Mesenchymal stem cell (in vitro differentiated cells and primary cell): ENCODE results near the gene EIF1AX.
"Not testable (repeated sequence)": the region's sequence is repeated elsewhere in the genome, so short reads cannot be mapped to it uniquely, and the experiment has no call there.

Source experiments
- DNase-seq: peaks from one replicate; pipeline ENCODE4 v3.0.0-alpha.2; 2013
- H2AFZ ChIP-seq: one replicate; pipeline ENCODE4 v1.6.1; 2013; ENCODE audit warnings: low read depth, mild to moderate bottlenecking, control low read depth, inconsistent platforms, low read length, moderate library complexity
- H2AK5ac ChIP-seq: 2 replicates; pipeline ENCODE4 v1.6.1; 2013; ENCODE audit warnings: low read length, moderate library complexity, mild to moderate bottlenecking, inconsistent platforms; ENCODE audit not compliant: severe bottlenecking
- H2BK120ac ChIP-seq: one replicate; pipeline ENCODE4 v1.6.1; 2013; ENCODE audit warnings: low read depth, mild to moderate bottlenecking, inconsistent platforms, low read length, moderate library complexity
- H2BK12ac ChIP-seq, 2 experiments: one replicate each; pipeline ENCODE4 v1.6.1; 2013; ENCODE audit warnings: inconsistent platforms in 2 of 2, low read length in 2 of 2, mild to moderate bottlenecking in 2 of 2, moderate library complexity in 2 of 2, control low read depth in 1 of 2
- H2BK15ac ChIP-seq: one replicate; pipeline ENCODE4 v1.6.1; 2013; ENCODE audit warnings: mild to moderate bottlenecking, low read depth, inconsistent platforms; ENCODE audit not compliant: poor library complexity, severe bottlenecking
- H2BK5ac ChIP-seq: 2 replicates; pipeline ENCODE4 v1.6.1; 2013; ENCODE audit warnings: low read depth, mild to moderate bottlenecking, low read length, control low read depth, inconsistent platforms; ENCODE audit not compliant: poor library complexity, severe bottlenecking
- H3K14ac ChIP-seq, 2 experiments: one replicate each; pipeline ENCODE4 v1.6.1; 2013; ENCODE audit warnings: inconsistent platforms in 2 of 2, low read length in 2 of 2, control low read depth in 1 of 2, mild to moderate bottlenecking in 1 of 2, moderate library complexity in 1 of 2
- H3K18ac ChIP-seq, 2 experiments: one replicate each; pipeline ENCODE4 v1.6.1; 2013; ENCODE audit warnings: inconsistent platforms in 2 of 2, low read length in 2 of 2, control low read depth in 1 of 2, low read depth in 1 of 2, mild to moderate bottlenecking in 1 of 2
- H3K23ac ChIP-seq, 2 experiments: one replicate each; pipeline ENCODE4 v1.6.1; 2013; ENCODE audit warnings: inconsistent platforms in 2 of 2, low read length in 2 of 2, mild to moderate bottlenecking in 2 of 2, moderate library complexity in 2 of 2, control low read depth in 1 of 2
- H3K27ac ChIP-seq: 2 replicates; pipeline ENCODE4 v1.5.1; 2013; ENCODE audit warnings: mild to moderate bottlenecking, moderate library complexity, low read length, control low read depth, inconsistent platforms; ENCODE audit not compliant: poor library complexity, severe bottlenecking
- H3K27me3 ChIP-seq, 2 experiments: 2 replicates each; pipeline versions ENCODE4 v1.6.1 to v1.7.0; 2013; ENCODE audit warnings: low read length in 2 of 2, mild to moderate bottlenecking in 2 of 2, moderate library complexity in 2 of 2, control low read depth in 1 of 2, inconsistent platforms in 1 of 2; ENCODE audit not compliant: control insufficient read depth in 1 of 2, insufficient read depth in 1 of 2
- H3K36me3 ChIP-seq, 2 experiments: 2 replicates each; pipeline versions ENCODE4 v1.6.1 to v1.7.0; 2013; ENCODE audit warnings: low read length in 2 of 2, control low read depth in 1 of 2, inconsistent platforms in 1 of 2, low read depth in 1 of 2, mild to moderate bottlenecking in 1 of 2; ENCODE audit not compliant: insufficient read depth in 2 of 2, control insufficient read depth in 1 of 2
- H3K4ac ChIP-seq, 2 experiments: one replicate each; pipeline ENCODE4 v1.6.1; 2013; ENCODE audit warnings: inconsistent platforms in 2 of 2, low read length in 2 of 2, mild to moderate bottlenecking in 2 of 2, moderate library complexity in 2 of 2, control low read depth in 1 of 2, low read depth in 1 of 2
- H3K4me1 ChIP-seq: 2 replicates; pipeline ENCODE4 v1.6.1; 2013; ENCODE audit warnings: low read depth, low read length, control low read depth; ENCODE audit not compliant: control insufficient read depth, insufficient read depth
- H3K4me2 ChIP-seq: 2 replicates; pipeline ENCODE4 v1.6.1; 2013; ENCODE audit warnings: low read length, mild to moderate bottlenecking, inconsistent platforms; ENCODE audit not compliant: poor library complexity, severe bottlenecking
- H3K4me3 ChIP-seq, 2 experiments: 2 replicates each; pipeline versions ENCODE4 v1.5.1 to v1.7.0; 2013; ENCODE audit warnings: low read length in 2 of 2, mild to moderate bottlenecking in 2 of 2, control low read depth in 1 of 2, low read depth in 1 of 2; ENCODE audit not compliant: insufficient read depth in 1 of 2
- H3K79me1 ChIP-seq: replicated peaks from 2 replicates; pipeline ENCODE4 v1.6.1; 2013; ENCODE audit warnings: mild to moderate bottlenecking, control low read depth, low read length, inconsistent platforms; ENCODE audit not compliant: poor library complexity, severe bottlenecking
- H3K9ac ChIP-seq: 2 replicates; pipeline ENCODE4 v1.7.0; 2013; ENCODE audit warnings: mild to moderate bottlenecking, low read length, moderate library complexity
- H3K9me3 ChIP-seq: 2 replicates; pipeline ENCODE4 v1.7.0; 2013; ENCODE audit warnings: mild to moderate bottlenecking, low read length; ENCODE audit not compliant: control insufficient read depth
- H4K8ac ChIP-seq: one replicate; pipeline ENCODE4 v1.6.1; 2013; ENCODE audit warnings: inconsistent platforms, mild to moderate bottlenecking, low read length, moderate library complexity
- H4K91ac ChIP-seq: one replicate; pipeline ENCODE4 v1.6.1; 2013; ENCODE audit warnings: mild to moderate bottlenecking, low read length, inconsistent platforms
- WGBS: methylation state at CpG from one replicate; pipeline ENCODE4 v1.1.7; 2013; ENCODE audit warnings: mixed read lengths; 5-methylcytosine and 5-hydroxymethylcytosine counted together

The EIF1AX gene

DNA sequence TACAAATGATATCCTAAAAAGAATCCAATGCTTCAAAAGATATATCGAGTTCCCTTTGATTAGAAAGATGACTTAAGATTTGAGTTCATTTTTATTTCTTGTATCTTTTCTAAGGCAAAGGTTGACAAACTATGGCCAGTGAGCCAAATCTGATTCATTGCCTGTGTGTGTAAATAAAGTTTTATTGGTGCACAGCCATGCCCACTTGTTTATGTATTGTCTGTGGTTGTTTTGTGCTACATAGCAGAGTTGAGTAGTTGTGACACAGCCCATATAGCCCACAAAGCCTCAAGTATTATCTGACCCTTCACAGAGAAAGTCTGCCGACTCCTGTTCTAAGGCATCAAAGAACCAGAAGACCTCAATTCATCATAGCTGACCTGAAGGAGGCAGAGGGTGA lies 32.2 kb upstream of the EIF1AX start:
- no peak overlapping the region for H2BK15ac ChIP-seq
- H2BK12ac ChIP-seq: no peak overlapping the region
- no peak overlapping the region for H2AK5ac ChIP-seq
- H3K36me3 ChIP-seq: peaks cover 3 to 78% of the 10 kb centered on the region in 2 experiments
- no peak overlapping the region for H3K9ac ChIP-seq
- 100% methylated on average over 1 of the region's 2 CpGs for WGBS
- H2BK120ac ChIP-seq: no peak overlapping the region
- no peak overlapping the region for H3K14ac ChIP-seq
- H2BK5ac ChIP-seq: no peak overlapping the region
- no peak overlapping the region for H3K4ac ChIP-seq
- H3K18ac ChIP-seq: no peak overlapping the region
- H3K23ac ChIP-seq: no peak overlapping the region
- no peaks in the 10 kb centered on the region for H3K4me1 ChIP-seq
- H2AFZ ChIP-seq: no peak overlapping the region
- no peaks in the 10 kb centered on the region for H3K9me3 ChIP-seq
- H3K4me3 ChIP-seq: no peak overlapping the region
- H3K27ac ChIP-seq: no peak overlapping the region
- no peak for DNase-seq
- no peaks in the 10 kb centered on the region for H3K79me1 ChIP-seq
- H4K91ac ChIP-seq: no peak overlapping the region
- H3K27me3 ChIP-seq: peaks cover 0 to 17% of the 10 kb centered on the region in 2 experiments
- no peak overlapping the region for H3K4me2 ChIP-seq
- no peak overlapping the region for H4K8ac ChIP-seq

DNA sequence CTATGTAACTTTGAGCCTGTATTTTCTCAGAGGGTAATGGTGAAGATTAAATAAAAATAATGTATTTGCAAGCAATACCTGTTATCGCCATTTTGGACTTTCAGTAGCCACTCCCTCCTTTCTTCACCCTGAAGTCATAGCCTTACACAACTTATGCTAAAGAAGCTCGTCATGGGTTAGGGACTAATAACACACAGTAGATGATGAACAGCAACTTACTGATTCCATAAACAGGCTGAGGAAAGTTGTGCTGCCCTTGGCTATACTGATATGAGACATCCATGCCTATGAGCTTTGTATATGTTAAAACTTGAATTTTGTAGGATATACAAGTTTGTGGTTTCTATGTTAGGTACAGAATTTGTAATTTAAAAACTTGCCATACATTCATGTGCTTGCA lies 31.7 kb upstream of the EIF1AX start:
- no peak overlapping the region for H4K8ac ChIP-seq
- H4K91ac ChIP-seq: no peak overlapping the region
- no peak overlapping the region for H2BK12ac ChIP-seq
- H3K27ac ChIP-seq: no peak overlapping the region
- H3K4ac ChIP-seq: no peak overlapping the region
- no peak overlapping the region for H2AFZ ChIP-seq
- H2BK5ac ChIP-seq: no peak overlapping the region
- no peaks in the 10 kb centered on the region for H3K79me1 ChIP-seq
- H3K23ac ChIP-seq: no peak overlapping the region
- H3K18ac ChIP-seq: no peak overlapping the region
- no peak for DNase-seq
- H3K4me1 ChIP-seq: no peaks in the 10 kb centered on the region
- H3K4me3 ChIP-seq: no peak overlapping the region
- H2BK120ac ChIP-seq: no peak overlapping the region
- H3K36me3 ChIP-seq: peaks cover 3 to 82% of the 10 kb centered on the region in 2 experiments
- H2AK5ac ChIP-seq: no peak overlapping the region
- no peak overlapping the region for H2BK15ac ChIP-seq
- no peak overlapping the region for H3K9ac ChIP-seq
- 100% methylated on average over 1 of the region's 2 CpGs for WGBS
- H3K9me3 ChIP-seq: no peaks in the 10 kb centered on the region
- no peak overlapping the region for H3K14ac ChIP-seq
- H3K27me3 ChIP-seq: peaks cover 0 to 17% of the 10 kb centered on the region in 2 experiments
- H3K4me2 ChIP-seq: no peak overlapping the region

DNA sequence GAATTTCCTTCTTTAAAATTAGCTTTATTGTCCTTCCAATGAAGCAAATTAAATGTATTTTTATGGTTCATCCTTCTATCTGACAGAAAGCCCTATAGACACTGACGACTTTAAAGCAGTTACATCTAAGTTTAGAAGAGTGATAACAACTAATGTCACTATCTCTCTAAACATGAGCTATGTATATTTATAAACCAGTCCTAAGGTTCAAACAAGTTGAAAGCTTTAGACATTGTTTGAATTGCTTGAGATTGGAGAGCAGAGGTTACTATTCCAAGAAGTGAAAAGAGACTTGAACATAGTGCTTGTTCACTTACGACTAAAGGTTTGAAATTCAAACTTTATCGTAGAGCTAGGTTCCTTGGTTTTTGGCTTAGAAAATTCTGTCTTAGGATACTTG lies 30.2 kb upstream of the EIF1AX start:
- Histone ChIP-seq H3K4me3 (no peak overlapping the region), H3K27me3 (peaks cover 0 to 17% of the 10 kb centered on the region in 2 experiments), H3K9me3 (no peaks in the 10 kb centered on the region), H2AK5ac (no peak overlapping the region), H3K79me1 (no peaks in the 10 kb centered on the region), H3K4me1 (no peaks in the 10 kb centered on the region), H3K23ac (no peak overlapping the region), H4K8ac (no peak overlapping the region), H4K91ac (no peak overlapping the region), H3K9ac (no peak overlapping the region), H2BK120ac (no peak overlapping the region), H3K27ac (no peak overlapping the region), H3K18ac (no peak overlapping the region), H3K4me2 (no peak overlapping the region), H2AFZ (no peak overlapping the region), H2BK15ac (no peak overlapping the region), H3K4ac (no peak overlapping the region), H3K14ac (no peak overlapping the region), H3K36me3 (peaks cover 3 to 83% of the 10 kb centered on the region in 2 experiments), H2BK5ac (no peak overlapping the region), H2BK12ac (no peak overlapping the region)
- WGBS: 100% methylated on average over 2 of the region's 3 CpGs
- no peak for DNase-seq

DNA sequence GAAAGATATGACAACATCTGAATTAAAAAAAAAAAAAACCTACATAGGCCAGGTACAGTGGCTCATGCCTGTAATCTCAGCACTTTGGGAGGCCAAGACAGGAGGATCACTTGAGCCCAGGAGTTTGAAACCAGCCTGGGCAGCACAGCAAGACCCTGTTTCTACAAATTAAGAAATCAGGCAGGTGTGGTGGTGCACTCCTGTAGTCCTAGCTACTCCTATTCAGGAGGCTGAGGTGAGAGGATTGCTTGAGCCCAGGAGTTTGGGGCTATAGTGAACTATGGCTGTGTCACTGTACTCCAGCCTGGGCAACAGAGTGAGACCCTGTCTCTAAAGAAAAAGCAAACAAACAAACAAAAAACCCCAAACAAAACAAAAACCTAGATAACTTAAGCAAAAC lies 20.9 kb upstream of the EIF1AX start:
- not testable (repeated sequence) for H3K9me3 ChIP-seq, H3K4me2 ChIP-seq, H3K27me3 ChIP-seq

More for the DNA sequence above, 20.9 kb upstream of the EIF1AX start:
- not testable (repeated sequence) for H3K14ac ChIP-seq, H4K91ac ChIP-seq, H4K8ac ChIP-seq, H2BK12ac ChIP-seq, H2BK15ac ChIP-seq, DNase-seq, H3K79me1 ChIP-seq, H3K4me3 ChIP-seq, H2AFZ ChIP-seq, H2BK120ac ChIP-seq, H3K27ac ChIP-seq, H3K9ac ChIP-seq, H3K4ac ChIP-seq, H3K4me1 ChIP-seq, H2BK5ac ChIP-seq, H3K18ac ChIP-seq, H2AK5ac ChIP-seq, H3K23ac ChIP-seq
- H3K36me3 ChIP-seq: peaks cover 3 to 73% of the 10 kb centered on the region in 2 experiments
